Measurements from ENCODE around the gene SNRNP35. TPM values are rescaled to one million over a fixed set of nuclear protein-coding genes. Genes with fewer than 3 reads are reported as not detected.
"Not testable (repeated sequence)": the region's sequence is repeated elsewhere in the genome, so short reads cannot be mapped to it uniquely, and the experiment has no call there.

Gene SNRNP35
- total and polyA plus RNA-seq, 4 donors: 23.3 to 72.7 (median 32.0) TPM

GRCh38 chr12:123490089-123490488 is 32.1 kb downstream of the SNRNP35 start:
- Histone ChIP-seq H3K27me3 (ENCODE audit: control insufficient read depth in 1 of 2, insufficient read depth in 2 of 2, low read length in 1 of 2) (no peaks in the 10 kb centered on the region), H3K27ac (ENCODE audit: low read depth in 1 of 2, low read length in 2 of 2) (no peak overlapping the region), H3K4me1 (ENCODE audit: control insufficient read depth in 1 of 2, insufficient read depth in 2 of 2, low read length in 2 of 2) (no peaks in the 10 kb centered on the region), H3K9me3 (ENCODE audit: control insufficient read depth, low read length) (no peaks in the 10 kb centered on the region), H3K4me3 (ENCODE audit: low read length in 2 of 2) (no peak overlapping the region), H3K36me3 (ENCODE audit: control insufficient read depth in 1 of 2, insufficient read depth in 2 of 2, low read length in 1 of 2) (no peaks in the 10 kb centered on the region)
- intact Hi-C loops (cut with DNase I): no loop called here
- 81 to 82% methylated on average over 5 of the region's 5 CpGs for WGBS, 2 donors
- DNase-seq (no peak), ATAC-seq (ENCODE audit: low FRiP score) (no peak)

- H3K4me3 ChIP-seq (ENCODE audit: low read length in 2 of 2): no peak overlapping the region
- 82 to 87% methylated on average over 11 of the region's 11 CpGs for WGBS, 2 donors
- H3K4me1 ChIP-seq (ENCODE audit: control insufficient read depth in 1 of 2, insufficient read depth in 2 of 2, low read length in 2 of 2): no peaks in the 10 kb centered on the region
- H3K36me3 ChIP-seq (ENCODE audit: control insufficient read depth in 1 of 2, insufficient read depth in 2 of 2, low read length in 1 of 2): no peaks in the 10 kb centered on the region
- intact Hi-C loops (cut with DNase I): no loop called here
- no peak overlapping the region for H3K27ac ChIP-seq (ENCODE audit: low read depth in 1 of 2, low read length in 2 of 2)
- H3K27me3 ChIP-seq (ENCODE audit: control insufficient read depth in 1 of 2, insufficient read depth in 2 of 2, low read length in 1 of 2): no peaks in the 10 kb centered on the region
- no peaks in the 10 kb centered on the region for H3K9me3 ChIP-seq (ENCODE audit: control insufficient read depth, low read length)
- DNase-seq (no peak), ATAC-seq (ENCODE audit: low FRiP score) (no peak)
These were observed 33.1 kb downstream of the SNRNP35 start for GRCh38 chr12:123491056-123491455.

GRCh38 chr12:123491481-123491880 is 33.5 kb downstream of the SNRNP35 start:
- no peaks in the 10 kb centered on the region for H3K36me3 ChIP-seq (ENCODE audit: control insufficient read depth in 1 of 2, insufficient read depth in 2 of 2, low read length in 1 of 2)
- intact Hi-C loops (cut with DNase I): no loop called here
- H3K4me1 ChIP-seq (ENCODE audit: control insufficient read depth in 1 of 2, insufficient read depth in 2 of 2, low read length in 2 of 2): no peaks in the 10 kb centered on the region
- no peak overlapping the region for H3K27ac ChIP-seq (ENCODE audit: low read depth in 1 of 2, low read length in 2 of 2)
- no peak for DNase-seq
- H3K27me3 ChIP-seq (ENCODE audit: control insufficient read depth in 1 of 2, insufficient read depth in 2 of 2, low read length in 1 of 2): no peaks in the 10 kb centered on the region
- no peaks in the 10 kb centered on the region for H3K9me3 ChIP-seq (ENCODE audit: control insufficient read depth, low read length)
- no peak for ATAC-seq (ENCODE audit: low FRiP score)
- no peak overlapping the region for H3K4me3 ChIP-seq (ENCODE audit: low read length in 2 of 2)
- 88 to 91% methylated on average over 13 of the region's 13 CpGs for WGBS, 2 donors

- H3K27ac ChIP-seq (ENCODE audit: low read depth in 1 of 2, low read length in 2 of 2); H3K4me3 ChIP-seq (ENCODE audit: low read length in 2 of 2); H3K4me1 ChIP-seq (ENCODE audit: control insufficient read depth in 1 of 2, insufficient read depth in 2 of 2, low read length in 2 of 2); DNase-seq; H3K9me3 ChIP-seq (ENCODE audit: control insufficient read depth, low read length); H3K27me3 ChIP-seq (ENCODE audit: control insufficient read depth in 1 of 2, insufficient read depth in 2 of 2, low read length in 1 of 2); H3K36me3 ChIP-seq (ENCODE audit: control insufficient read depth in 1 of 2, insufficient read depth in 2 of 2, low read length in 1 of 2); intact Hi-C loops (cut with DNase I); ATAC-seq (ENCODE audit: low FRiP score): not testable (repeated sequence)
- WGBS, 2 donors: 69 to 78% methylated on average over 6 to 7 of the region's 7 CpGs
These were observed 34.5 kb downstream of the SNRNP35 start for GRCh38 chr12:123492339-123493039.

GRCh38 chr12:123494124-123494851 is 36.3 kb downstream of the SNRNP35 start:
- no peak overlapping the region for H3K27ac ChIP-seq (ENCODE audit: low read depth in 1 of 2, low read length in 2 of 2)
- no peaks in the 10 kb centered on the region for H3K9me3 ChIP-seq (ENCODE audit: control insufficient read depth, low read length)
- ATAC-seq (ENCODE audit: low FRiP score): no peak
- intact Hi-C loops (cut with DNase I): no loop called here
- H3K4me1 ChIP-seq (ENCODE audit: control insufficient read depth in 1 of 2, insufficient read depth in 2 of 2, low read length in 2 of 2): no peaks in the 10 kb centered on the region
- no peak overlapping the region for H3K4me3 ChIP-seq (ENCODE audit: low read length in 2 of 2)
- DNase-seq: no peak
- H3K36me3 ChIP-seq (ENCODE audit: control insufficient read depth in 1 of 2, insufficient read depth in 2 of 2, low read length in 1 of 2): peaks cover 5 to 8% of the 10 kb centered on the region in 2 donors
- 80 to 84% methylated on average over 18 of the region's 18 CpGs for WGBS, 2 donors
- no peaks in the 10 kb centered on the region for H3K27me3 ChIP-seq (ENCODE audit: control insufficient read depth in 1 of 2, insufficient read depth in 2 of 2, low read length in 1 of 2)

GRCh38 chr12:123497065-123497464 is 39.1 kb downstream of the SNRNP35 start:
- no peak for ATAC-seq (ENCODE audit: low FRiP score)
- no peak overlapping the region for H3K27ac ChIP-seq (ENCODE audit: low read depth in 1 of 2, low read length in 2 of 2)
- no peak overlapping the region for H3K4me3 ChIP-seq (ENCODE audit: low read length in 2 of 2)
- H3K36me3 ChIP-seq (ENCODE audit: control insufficient read depth in 1 of 2, insufficient read depth in 2 of 2, low read length in 1 of 2): peaks cover 5 to 8% of the 10 kb centered on the region in 2 donors
- 92 to 94% methylated on average over 7 of the region's 7 CpGs for WGBS, 2 donors
- intact Hi-C loops (cut with DNase I): no loop called here
- no peaks in the 10 kb centered on the region for H3K9me3 ChIP-seq (ENCODE audit: control insufficient read depth, low read length)
- H3K27me3 ChIP-seq (ENCODE audit: control insufficient read depth in 1 of 2, insufficient read depth in 2 of 2, low read length in 1 of 2): no peaks in the 10 kb centered on the region
- DNase-seq: no peak
- no peaks in the 10 kb centered on the region for H3K4me1 ChIP-seq (ENCODE audit: control insufficient read depth in 1 of 2, insufficient read depth in 2 of 2, low read length in 2 of 2)

- Histone ChIP-seq H3K9me3 (ENCODE audit: control insufficient read depth, low read length) (no peaks in the 10 kb centered on the region), H3K36me3 (ENCODE audit: control insufficient read depth in 1 of 2, insufficient read depth in 2 of 2, low read length in 1 of 2) (peaks cover 5 to 8% of the 10 kb centered on the region in 2 donors), H3K27me3 (ENCODE audit: control insufficient read depth in 1 of 2, insufficient read depth in 2 of 2, low read length in 1 of 2) (no peaks in the 10 kb centered on the region), H3K27ac (ENCODE audit: low read depth in 1 of 2, low read length in 2 of 2) (no peak overlapping the region), H3K4me1 (ENCODE audit: control insufficient read depth in 1 of 2, insufficient read depth in 2 of 2, low read length in 2 of 2) (no peaks in the 10 kb centered on the region), H3K4me3 (ENCODE audit: low read length in 2 of 2) (no peak overlapping the region)
- intact Hi-C loops (cut with DNase I): no loop called here
- ATAC-seq (ENCODE audit: low FRiP score) (no peak), DNase-seq (no peak)
- 92% methylated on average over 13 of the region's 13 CpGs for WGBS, 2 donors
These were observed 40.3 kb downstream of the SNRNP35 start for GRCh38 chr12:123498126-123498825.

- H3K4me3 ChIP-seq (ENCODE audit: low read length in 2 of 2): no peak overlapping the region
- WGBS, 2 donors: 89 to 91% methylated on average over 16 of the region's 16 CpGs
- intact Hi-C loops (cut with DNase I): no loop called here
- DNase-seq (no peak), ATAC-seq (ENCODE audit: low FRiP score) (no peak)
- H3K4me1 ChIP-seq (ENCODE audit: control insufficient read depth in 1 of 2, insufficient read depth in 2 of 2, low read length in 2 of 2): no peaks in the 10 kb centered on the region
- peaks cover 5 to 8% of the 10 kb centered on the region in 2 donors for H3K36me3 ChIP-seq (ENCODE audit: control insufficient read depth in 1 of 2, insufficient read depth in 2 of 2, low read length in 1 of 2)
- no peaks in the 10 kb centered on the region for H3K27me3 ChIP-seq (ENCODE audit: control insufficient read depth in 1 of 2, insufficient read depth in 2 of 2, low read length in 1 of 2)
- H3K9me3 ChIP-seq (ENCODE audit: control insufficient read depth, low read length): no peaks in the 10 kb centered on the region
- H3K27ac ChIP-seq (ENCODE audit: low read depth in 1 of 2, low read length in 2 of 2): no peak overlapping the region
These were observed 41.4 kb downstream of the SNRNP35 start for GRCh38 chr12:123499332-123499731.

Measured in aorta (tissue), 5 donors.